Mucosa of descending colon (tissue), 3 donors: ENCODE data around the gene GPD1. TPM values are rescaled to one million over a fixed set of nuclear protein-coding genes. Genes with fewer than 3 reads are reported as not detected.
A peak's percentile ranks its signal among the peaks of the same experiment; 100 is the strongest.

Source experiments
- ATAC-seq: fragments of 200-7000 bp; cut with Tn5 transposase; one replicate; pipeline ENCODE4 v1.9.1; 2020; ENCODE audit warnings: mild to moderate bottlenecking, moderate library complexity
- DNase-seq, 3 donors: peaks; one replicate each; pipeline ENCODE4 v3.0.0-alpha.2; 2020
- H3K36me3 ChIP-seq: fragments of 200-600 bp; one replicate; pipeline ENCODE4 v1.8.0; 2021; ENCODE audit warnings: low read depth, mild to moderate bottlenecking
- H3K4me1 ChIP-seq: fragments of 200-600 bp; one replicate; pipeline ENCODE4 v1.8.0; 2021; ENCODE audit warnings: low read depth, mild to moderate bottlenecking
- H3K4me3 ChIP-seq: fragments of 200-600 bp; one replicate; pipeline ENCODE4 v1.8.0; 2021; ENCODE audit warnings: mild to moderate bottlenecking
- H3K9me3 ChIP-seq: fragments of 200-600 bp; one replicate; pipeline ENCODE4 v1.8.0; 2021; ENCODE audit warnings: mild to moderate bottlenecking
- intact Hi-C, 2 donors: fragments of 100-400 bp; cut with DNase I in 1 of 2; cut with micrococcal nuclease in 1 of 2; formaldehyde crosslinking; loops; one replicate each; pipeline versions ENCODE4 v1.11.0 to v1.11.1; 2022; cut with DNase I, micrococcal nuclease
- total RNA-seq, 3 donors: library from RNA; stranded (reverse); fragmentation: NEBNext Ultra II Directional in 2 of 3; extraction: Animal tissue kit (Norgen Biotek cat#: 25700) in 2 of 3; gene quantifications; one replicate each; pipeline versions ENCODE4 v1.2.1 to v1.2.4, GENCODE V29; 2021 to 2023
- TF ChIP-seq, protein P1 (sequence below): fragments of 200-600 bp; IDR thresholded peaks from one replicate; pipeline ENCODE4 v1.8.0; 2022; ENCODE audit warnings: antibody characterized with exemption, mild to moderate bottlenecking
- donor health status: DM: no; HTN: no; CAD: no; lungs with moderate emphysema.
- donor health status: DM: no; HTN: no; CAD: no.
- donor health status: DM: no; HTN: yes; CAD: no.

The GPD1 gene
- total RNA-seq, 3 donors from 2014 or later = 1.7 to 4.1 (median 1.9) TPM

DNA sequence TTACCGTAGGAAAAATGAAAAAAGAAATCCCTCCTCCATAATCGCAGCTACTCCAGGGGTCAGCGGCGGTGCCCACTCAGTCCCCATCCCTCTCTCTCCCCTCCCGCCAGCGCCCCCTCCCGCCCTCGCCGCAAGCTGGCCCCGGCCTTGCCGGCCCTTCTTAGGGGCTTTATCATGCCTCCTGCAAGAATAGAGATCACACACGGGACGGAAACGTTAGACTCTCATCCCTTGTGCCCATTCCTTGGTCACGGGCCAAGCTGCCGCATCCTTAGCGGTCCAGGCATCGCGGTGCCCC lies 7.5 kb downstream of the GPD1 start:
- Histone ChIP-seq H3K4me1 (peaks cover 50% of the 10 kb centered on the region), H3K36me3 (peaks cover 4% of the 10 kb centered on the region), H3K9me3 (no peaks in the 10 kb centered on the region), H3K4me3 (peak overlapping the region; percentile 80)
- ATAC-seq (no peak), DNase-seq (no peak)
- TF ChIP-seq, protein P1, sequence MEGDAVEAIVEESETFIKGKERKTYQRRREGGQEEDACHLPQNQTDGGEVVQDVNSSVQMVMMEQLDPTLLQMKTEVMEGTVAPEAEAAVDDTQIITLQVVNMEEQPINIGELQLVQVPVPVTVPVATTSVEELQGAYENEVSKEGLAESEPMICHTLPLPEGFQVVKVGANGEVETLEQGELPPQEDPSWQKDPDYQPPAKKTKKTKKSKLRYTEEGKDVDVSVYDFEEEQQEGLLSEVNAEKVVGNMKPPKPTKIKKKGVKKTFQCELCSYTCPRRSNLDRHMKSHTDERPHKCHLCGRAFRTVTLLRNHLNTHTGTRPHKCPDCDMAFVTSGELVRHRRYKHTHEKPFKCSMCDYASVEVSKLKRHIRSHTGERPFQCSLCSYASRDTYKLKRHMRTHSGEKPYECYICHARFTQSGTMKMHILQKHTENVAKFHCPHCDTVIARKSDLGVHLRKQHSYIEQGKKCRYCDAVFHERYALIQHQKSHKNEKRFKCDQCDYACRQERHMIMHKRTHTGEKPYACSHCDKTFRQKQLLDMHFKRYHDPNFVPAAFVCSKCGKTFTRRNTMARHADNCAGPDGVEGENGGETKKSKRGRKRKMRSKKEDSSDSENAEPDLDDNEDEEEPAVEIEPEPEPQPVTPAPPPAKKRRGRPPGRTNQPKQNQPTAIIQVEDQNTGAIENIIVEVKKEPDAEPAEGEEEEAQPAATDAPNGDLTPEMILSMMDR = no peak
- intact Hi-C loops = no loop called here

DNA sequence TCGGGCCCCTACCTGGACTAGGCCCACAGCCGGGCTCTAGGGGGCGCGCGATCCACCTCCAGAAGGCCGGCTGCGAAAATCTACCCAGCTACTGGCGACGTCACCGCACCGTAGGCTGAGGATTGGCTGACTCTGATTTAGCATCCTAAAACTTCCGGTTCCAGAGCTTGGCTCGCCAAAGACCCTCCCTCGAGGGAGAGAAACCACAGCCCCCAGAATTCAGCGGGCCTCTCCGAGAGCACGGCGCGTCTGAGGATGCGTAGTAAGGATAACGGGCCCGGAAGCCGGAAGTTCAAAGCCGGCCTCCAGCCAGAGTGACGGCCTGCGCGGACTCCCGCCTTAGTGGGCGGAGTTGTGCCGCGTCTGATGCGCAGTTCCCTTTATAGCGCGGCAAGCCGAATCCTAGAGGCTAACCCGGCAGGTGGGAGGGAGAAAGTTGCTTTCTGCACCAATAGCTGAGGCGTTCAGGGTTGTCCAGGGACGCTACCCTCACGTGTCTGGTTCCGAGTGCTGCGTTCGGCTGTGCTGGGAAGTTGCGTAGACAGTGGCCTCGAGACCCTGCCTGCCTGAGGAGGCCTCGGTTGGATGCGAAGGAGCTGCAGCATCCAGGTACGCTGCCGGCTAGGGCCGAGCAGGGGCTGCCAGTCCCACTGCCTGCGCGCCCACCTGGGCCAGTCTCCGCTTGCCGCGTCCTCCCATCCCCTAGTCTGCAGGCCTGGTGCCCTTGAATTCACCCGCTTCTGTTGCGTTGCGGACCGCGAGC lies 8.1 kb downstream of the GPD1 start, which contains the start of gene COX14:
Gene COX14 (plus strand): TSS at position 544 of the 763 bp plus-strand sequence. CDS start 7,808 bp downstream, outside the sequence.
- DNase-seq (peak; percentile 98 to 100 (median 99)), ATAC-seq (peak; percentile 84)
- H3K4me1 ChIP-seq = peaks cover 51% of the 10 kb centered on the region
- H3K9me3 ChIP-seq = no peaks in the 10 kb centered on the region
- H3K36me3 ChIP-seq = peaks cover 4% of the 10 kb centered on the region
- H3K4me3 ChIP-seq = peak within 1 kb of the TSS; percentile 80
- intact Hi-C loops = no loop called here
- TF ChIP-seq, protein P1 = peak; percentile 95

DNA sequence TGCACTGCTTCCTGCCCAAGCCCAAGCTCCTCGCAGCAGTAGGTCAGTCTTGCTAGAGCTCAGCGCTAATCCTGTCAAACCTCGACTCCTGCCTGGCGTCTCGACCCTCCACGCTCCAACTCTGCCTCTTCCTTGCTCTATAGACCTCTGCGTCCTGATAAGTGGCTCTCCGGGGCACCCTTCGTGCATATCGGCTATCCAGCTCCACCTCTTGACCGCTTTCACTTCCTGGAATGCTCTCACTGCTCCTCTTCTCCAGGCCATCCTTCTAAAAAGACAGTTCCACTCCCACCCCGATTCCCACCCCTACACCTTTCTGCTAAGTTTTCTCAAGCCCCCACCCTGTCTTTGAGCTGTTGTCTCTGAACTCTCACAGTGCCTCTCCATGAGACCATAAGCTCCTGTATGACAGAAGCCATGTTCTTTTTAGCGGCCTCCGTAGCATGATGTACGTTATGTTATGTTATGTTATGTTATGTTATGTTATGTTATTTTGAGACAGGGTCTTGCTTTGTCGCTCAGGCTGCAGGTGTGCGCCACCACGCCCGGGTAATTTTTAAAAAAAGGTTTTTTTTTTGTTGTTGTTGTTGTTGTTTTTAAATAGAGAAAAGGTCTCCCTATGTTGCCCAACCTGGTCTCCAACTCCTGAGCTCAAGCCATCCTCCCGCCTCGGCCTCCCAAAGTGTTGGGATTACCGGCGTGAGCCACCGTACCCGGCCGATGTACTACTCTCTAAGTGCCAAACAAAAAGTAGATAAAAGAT lies 8.8 kb downstream of the GPD1 start:
- H3K36me3 ChIP-seq = peaks cover 4% of the 10 kb centered on the region
- intact Hi-C loops = no loop called here

DNA sequence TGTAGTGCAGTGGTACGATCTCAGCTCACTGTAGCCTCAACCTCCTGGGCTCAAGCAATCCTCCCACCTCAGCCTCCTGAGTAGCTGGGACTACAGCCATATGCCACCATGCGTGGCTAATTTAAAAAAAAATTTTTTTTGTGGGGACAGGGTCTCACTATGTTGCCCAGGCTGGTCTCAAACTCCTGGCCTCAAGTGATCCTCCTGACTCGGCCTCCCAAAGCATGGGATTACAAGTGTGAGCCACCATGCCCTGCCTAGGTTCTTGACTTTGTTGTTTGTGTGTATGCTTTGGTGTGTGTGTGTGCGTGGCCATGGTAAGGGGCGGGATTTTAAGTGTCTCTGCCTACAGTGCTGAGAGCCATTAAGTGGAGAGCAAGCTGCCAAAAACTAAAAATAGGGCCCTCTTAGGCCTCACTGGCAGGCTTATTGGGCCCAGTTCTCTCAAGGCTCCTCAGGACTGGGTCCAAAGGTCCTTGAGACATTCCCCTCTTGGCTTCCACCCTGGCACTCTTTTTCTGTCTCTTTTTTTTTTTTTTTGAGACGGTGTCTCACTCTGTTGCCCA lies 13.3 kb downstream of the GPD1 start:
- Histone ChIP-seq H3K9me3 (no peaks in the 10 kb centered on the region), H3K4me3 (no peak overlapping the region), H3K4me1 (peaks cover 45% of the 10 kb centered on the region), H3K36me3 (no peaks in the 10 kb centered on the region)
- DNase-seq = no peak
- no peak for ATAC-seq
- TF ChIP-seq, protein P1 = no peak
- intact Hi-C loops = no loop called here

More for the DNA sequence above, 8.8 kb downstream of the GPD1 start:
- DNase-seq = peak in 1 of 3 donors; percentile 62
- peak; percentile 25 for ATAC-seq
- TF ChIP-seq, protein P1 = no peak
- Histone ChIP-seq H3K4me3 (peak overlapping the region; percentile 80), H3K4me1 (peaks cover 56% of the 10 kb centered on the region), H3K9me3 (no peaks in the 10 kb centered on the region)

DNA sequence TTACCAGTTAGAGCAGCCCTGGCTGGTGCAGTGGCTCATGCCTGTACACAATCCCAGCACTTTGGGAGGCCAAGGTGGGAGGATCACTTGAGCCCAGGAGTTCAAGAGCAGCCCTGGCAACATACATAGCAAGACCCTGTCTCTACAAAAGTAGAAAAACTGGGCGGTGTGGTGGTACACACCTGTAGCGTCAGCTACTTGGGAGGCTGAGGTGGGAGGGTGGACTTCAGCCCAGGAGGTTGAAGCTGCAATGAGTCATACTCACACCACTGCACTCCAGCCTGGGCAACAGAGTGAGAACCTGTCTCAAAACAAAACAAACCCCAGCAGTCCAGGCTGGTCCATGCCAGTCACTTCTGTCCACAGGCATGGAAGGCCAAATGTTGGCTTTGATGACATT lies 15.6 kb downstream of the GPD1 start:
- Histone ChIP-seq H3K36me3 (no peaks in the 10 kb centered on the region), H3K4me3 (no peak overlapping the region), H3K9me3 (no peaks in the 10 kb centered on the region), H3K4me1 (peaks cover 35% of the 10 kb centered on the region)
- intact Hi-C loops = no loop called here
- ATAC-seq = peak; percentile 52
- TF ChIP-seq, protein P1 = no peak
- no peak for DNase-seq
